Esophagus (tissue), 2 donors: ENCODE results near the gene ZGPAT. TPM values are rescaled to one million over a fixed set of nuclear protein-coding genes. Genes with fewer than 3 reads are reported as not detected.

ENCODE experiments used
- H3K27ac ChIP-seq, 2 donors: one replicate each; pipeline ENCODE4 v1.5.1; 2013; ENCODE audit warnings: low read depth in 2 of 2, mild to moderate bottlenecking in 2 of 2, inconsistent platforms in 1 of 2, low read length in 1 of 2, moderate library complexity in 1 of 2
- H3K27me3 ChIP-seq, 2 donors: one replicate each; pipeline ENCODE4 v1.6.1; 2013; ENCODE audit warnings: low read length in 2 of 2, control low read depth in 1 of 2, mild to moderate bottlenecking in 1 of 2; ENCODE audit not compliant: insufficient read depth in 2 of 2, control insufficient read depth in 1 of 2
- H3K36me3 ChIP-seq, 2 donors: one replicate each; pipeline ENCODE4 v1.6.1; 2013; ENCODE audit warnings: low read length in 1 of 2; ENCODE audit not compliant: control insufficient read depth in 2 of 2, insufficient read depth in 2 of 2
- H3K4me1 ChIP-seq, 2 donors: one replicate each; pipeline ENCODE4 v1.6.1; 2013; ENCODE audit warnings: low read length in 1 of 2; ENCODE audit not compliant: control insufficient read depth in 2 of 2, insufficient read depth in 2 of 2
- H3K4me3 ChIP-seq, 2 donors: one replicate each; pipeline ENCODE4 v1.5.1; 2013; ENCODE audit warnings: low read length in 2 of 2, mild to moderate bottlenecking in 2 of 2, low read depth in 1 of 2, moderate library complexity in 1 of 2
- H3K9me3 ChIP-seq, 2 donors: one replicate each; pipeline ENCODE4 v1.6.1; 2013; ENCODE audit warnings: mild to moderate bottlenecking in 2 of 2, low read depth in 1 of 2, low read length in 1 of 2, moderate library complexity in 1 of 2; ENCODE audit not compliant: control insufficient read depth in 2 of 2, insufficient read depth in 1 of 2
- WGBS, 2 donors: extraction: QIAGEN DNeasy Blood & Tissue Kit; methylation state at CpG; one replicate each; pipeline ENCODE4 v1.1.7; 2013; 5-methylcytosine and 5-hydroxymethylcytosine counted together
- polyA plus RNA-seq, 2 donors: library from polyadenylated mRNA; stranded (reverse); fragments of 200-250 nt; gene quantifications; one replicate each; pipeline ENCODE4 v1.2.3, GENCODE V29; 2013
- donor health status: healthy with polysubstance abuse.
- donor health status: Bipolar disorder and iron deficiency.

Gene ZGPAT
- polyA plus RNA-seq, 2 donors = 24.4 to 38.9 TPM

DNA sequence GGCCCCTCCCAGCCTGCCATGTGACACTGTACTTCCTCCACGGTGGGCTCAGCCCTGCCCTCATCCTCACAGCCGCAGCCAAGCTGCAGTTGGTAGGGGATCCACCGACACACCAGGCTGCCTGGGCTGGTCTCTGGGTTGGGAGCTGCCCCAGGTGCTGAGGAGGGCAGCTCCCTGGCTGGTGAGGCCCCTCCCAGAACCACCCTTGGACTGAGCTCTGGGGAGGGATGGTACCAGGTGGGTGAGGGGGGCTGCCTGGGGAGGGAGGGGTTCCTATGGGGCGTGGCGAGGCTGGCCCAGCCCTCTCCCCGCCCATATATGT, 11.6 kb upstream of the ZGPAT start:
- Histone ChIP-seq H3K36me3 (peaks cover 0 to 3% of the 10 kb centered on the region in 2 donors), H3K27me3 (no peaks in the 10 kb centered on the region), H3K27ac (peak overlapping the region in 1 of 2 donors; percentile 8), H3K4me3 (no peak overlapping the region), H3K4me1 (peaks cover 13 to 36% of the 10 kb centered on the region in 2 donors), H3K9me3 (no peaks in the 10 kb centered on the region)
- 11 to 23% methylated on average over 6 of the region's 6 CpGs for WGBS, 2 donors

DNA sequence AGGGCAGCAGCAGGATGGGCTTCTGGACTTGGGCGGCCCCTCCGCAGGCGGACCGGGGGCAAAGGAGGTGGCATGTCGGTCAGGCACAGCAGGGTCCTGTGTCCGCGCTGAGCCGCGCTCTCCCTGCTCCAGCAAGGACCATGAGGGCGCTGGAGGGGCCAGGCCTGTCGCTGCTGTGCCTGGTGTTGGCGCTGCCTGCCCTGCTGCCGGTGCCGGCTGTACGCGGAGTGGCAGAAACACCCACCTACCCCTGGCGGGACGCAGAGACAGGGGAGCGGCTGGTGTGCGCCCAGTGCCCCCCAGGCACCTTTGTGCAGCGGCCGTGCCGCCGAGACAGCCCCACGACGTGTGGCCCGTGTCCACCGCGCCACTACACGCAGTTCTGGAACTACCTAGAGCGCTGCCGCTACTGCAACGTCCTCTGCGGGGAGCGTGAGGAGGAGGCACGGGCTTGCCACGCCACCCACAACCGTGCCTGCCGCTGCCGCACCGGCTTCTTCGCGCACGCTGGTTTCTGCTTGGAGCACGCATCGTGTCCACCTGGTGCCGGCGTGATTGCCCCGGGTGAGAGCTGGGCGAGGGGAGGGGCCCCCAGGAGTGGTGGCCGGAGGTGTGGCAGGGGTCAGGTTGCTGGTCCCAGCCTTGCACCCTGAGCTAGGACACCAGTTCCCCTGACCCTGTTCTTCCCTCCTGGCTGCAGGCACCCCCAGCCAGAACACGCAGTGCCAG, 11.0 kb upstream of the ZGPAT start, which contains the start of gene TNFRSF6B:
Gene TNFRSF6B, plus strand, starts transcription at position 25 of the 729 bp plus-strand sequence. Its CDS starts 116 bp downstream, at position 141.
- H3K27ac ChIP-seq = peak within 1 kb of the TSS; percentile 8 to 43
- peak within 1 kb of the TSS; percentile 7 to 31 for H3K4me3 ChIP-seq
- no peaks in the 10 kb centered on the region for H3K9me3 ChIP-seq
- peaks cover 0 to 3% of the 10 kb centered on the region in 2 donors for H3K36me3 ChIP-seq
- H3K27me3 ChIP-seq = no peaks in the 10 kb centered on the region
- peaks cover 13 to 33% of the 10 kb centered on the region in 2 donors for H3K4me1 ChIP-seq
- WGBS, 2 donors = 11 to 15% methylated on average over 45 to 52 of the region's 52 CpGs

DNA sequence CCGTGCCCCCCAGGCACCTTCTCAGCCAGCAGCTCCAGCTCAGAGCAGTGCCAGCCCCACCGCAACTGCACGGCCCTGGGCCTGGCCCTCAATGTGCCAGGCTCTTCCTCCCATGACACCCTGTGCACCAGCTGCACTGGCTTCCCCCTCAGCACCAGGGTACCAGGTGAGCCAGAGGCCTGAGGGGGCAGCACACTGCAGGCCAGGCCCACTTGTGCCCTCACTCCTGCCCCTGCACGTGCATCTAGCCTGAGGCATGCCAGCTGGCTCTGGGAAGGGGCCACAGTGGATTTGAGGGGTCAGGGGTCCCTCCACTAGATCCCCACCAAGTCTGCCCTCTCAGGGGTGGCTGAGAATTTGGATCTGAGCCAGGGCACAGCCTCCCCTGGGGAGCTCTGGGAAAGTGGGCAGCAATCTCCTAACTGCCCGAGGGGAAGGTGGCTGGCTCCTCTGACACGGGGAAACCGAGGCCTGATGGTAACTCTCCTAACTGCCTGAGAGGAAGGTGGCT, 10.4 kb upstream of the ZGPAT start:
- Histone ChIP-seq H3K27ac (no peak overlapping the region), H3K4me3 (peak overlapping the region; percentile 7 to 31), H3K4me1 (peaks cover 13 to 30% of the 10 kb centered on the region in 2 donors), H3K36me3 (peaks cover 0 to 3% of the 10 kb centered on the region in 2 donors), H3K9me3 (no peaks in the 10 kb centered on the region), H3K27me3 (no peaks in the 10 kb centered on the region)
- 34 to 54% methylated on average over 6 to 7 of the region's 7 CpGs for WGBS, 2 donors

DNA sequence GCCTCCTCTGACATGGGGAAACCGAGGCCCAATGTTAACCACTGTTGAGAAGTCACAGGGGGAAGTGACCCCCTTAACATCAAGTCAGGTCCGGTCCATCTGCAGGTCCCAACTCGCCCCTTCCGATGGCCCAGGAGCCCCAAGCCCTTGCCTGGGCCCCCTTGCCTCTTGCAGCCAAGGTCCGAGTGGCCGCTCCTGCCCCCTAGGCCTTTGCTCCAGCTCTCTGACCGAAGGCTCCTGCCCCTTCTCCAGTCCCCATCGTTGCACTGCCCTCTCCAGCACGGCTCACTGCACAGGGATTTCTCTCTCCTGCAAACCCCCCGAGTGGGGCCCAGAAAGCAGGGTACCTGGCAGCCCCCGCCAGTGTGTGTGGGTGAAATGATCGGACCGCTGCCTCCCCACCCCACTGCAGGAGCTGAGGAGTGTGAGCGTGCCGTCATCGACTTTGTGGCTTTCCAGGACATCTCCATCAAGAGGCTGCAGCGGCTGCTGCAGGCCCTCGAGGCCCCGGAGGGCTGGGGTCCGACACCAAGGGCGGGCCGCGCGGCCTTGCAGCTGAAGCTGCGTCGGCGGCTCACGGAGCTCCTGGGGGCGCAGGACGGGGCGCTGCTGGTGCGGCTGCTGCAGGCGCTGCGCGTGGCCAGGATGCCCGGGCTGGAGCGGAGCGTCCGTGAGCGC, 9.8 kb upstream of the ZGPAT start:
- Histone ChIP-seq H3K9me3 (no peaks in the 10 kb centered on the region), H3K4me3 (no peak overlapping the region), H3K27ac (no peak overlapping the region), H3K36me3 (peaks cover 0 to 3% of the 10 kb centered on the region in 2 donors), H3K27me3 (no peaks in the 10 kb centered on the region), H3K4me1 (peaks cover 11 to 30% of the 10 kb centered on the region in 2 donors)
- WGBS, 2 donors = 61 to 73% methylated on average over 37 to 40 of the region's 40 CpGs

DNA sequence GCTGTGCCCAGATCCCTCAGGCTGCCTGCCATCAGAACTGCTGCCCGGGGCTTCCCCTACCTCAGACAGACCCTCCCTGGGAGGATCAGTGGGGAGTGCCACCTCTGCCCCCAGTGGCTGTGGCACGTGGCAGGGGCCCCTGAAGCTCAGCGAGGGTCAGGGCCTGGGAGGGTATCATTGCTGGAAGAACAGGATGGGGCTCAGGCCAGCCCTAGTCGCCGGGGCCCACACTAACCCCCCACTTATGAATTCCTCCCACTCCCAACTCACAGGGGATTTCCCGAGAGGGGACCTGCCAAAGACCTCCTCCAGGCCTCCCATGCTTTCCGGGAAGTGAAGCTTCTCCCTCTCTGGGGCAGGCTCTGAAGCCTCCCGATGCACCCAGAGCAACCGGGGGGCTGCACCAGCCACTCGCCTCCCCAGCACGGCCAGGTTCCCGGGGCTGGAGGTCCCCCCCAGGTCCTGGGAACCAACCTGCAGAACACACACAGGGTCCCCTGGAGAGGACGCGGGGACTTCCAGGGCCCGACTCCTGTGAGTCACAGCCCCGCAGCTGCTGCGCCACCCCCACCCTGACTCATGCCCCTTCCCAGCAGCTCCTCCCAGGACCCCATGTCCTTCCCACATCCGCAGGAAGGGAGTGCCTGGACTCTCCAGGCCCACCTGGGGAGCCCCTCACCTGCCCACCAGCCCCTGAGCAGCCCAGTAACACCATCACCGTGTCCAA, 8.9 kb upstream of the ZGPAT start:
- 13 to 34% methylated on average over 19 of the region's 19 CpGs for WGBS, 2 donors
- H3K4me1 ChIP-seq = peaks cover 11 to 30% of the 10 kb centered on the region in 2 donors
- peak overlapping the region; percentile 41 to 69 for H3K27ac ChIP-seq
- H3K9me3 ChIP-seq = no peaks in the 10 kb centered on the region
- no peaks in the 10 kb centered on the region for H3K27me3 ChIP-seq
- peaks cover 0 to 5% of the 10 kb centered on the region in 2 donors for H3K36me3 ChIP-seq
- H3K4me3 ChIP-seq = no peak overlapping the region

DNA sequence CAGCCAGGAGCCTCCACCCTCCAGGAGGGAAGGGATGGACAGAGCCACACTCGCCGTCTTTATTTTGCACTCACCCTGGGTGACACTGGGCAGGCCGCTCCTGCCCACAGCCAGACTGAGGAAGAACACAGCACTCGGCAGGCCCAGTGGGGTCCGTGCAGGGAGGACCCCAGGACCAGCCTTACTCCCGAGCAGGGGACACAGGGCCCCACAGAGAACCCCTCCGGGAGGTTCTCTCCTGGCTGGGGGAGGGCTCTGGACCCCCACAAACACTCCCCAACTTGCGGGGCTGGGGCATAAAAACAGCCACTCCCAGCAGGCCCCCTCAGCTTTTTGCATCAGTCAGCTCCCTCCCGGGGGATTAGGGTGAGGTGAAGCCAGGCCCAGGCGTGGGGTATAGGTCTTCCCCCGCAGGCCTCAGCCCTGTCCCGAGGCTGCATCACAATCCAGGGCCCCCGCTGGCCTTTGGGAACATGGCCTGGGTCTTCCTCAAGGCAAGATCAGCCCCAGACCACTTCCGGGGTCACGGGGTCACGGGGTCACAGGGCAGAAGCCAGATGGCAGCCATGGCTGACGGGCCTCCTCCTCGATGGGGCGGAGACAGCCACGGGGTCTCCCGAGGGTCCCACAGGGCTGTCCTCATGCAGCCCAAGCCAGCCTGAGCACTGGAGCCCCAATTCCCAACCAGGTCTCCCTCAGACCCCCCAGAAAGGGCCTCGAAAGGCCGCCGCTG, 8.2 kb upstream of the ZGPAT start:
- Histone ChIP-seq H3K9me3 (no peaks in the 10 kb centered on the region), H3K27ac (peak overlapping the region; percentile 41 to 69), H3K4me3 (no peak overlapping the region), H3K27me3 (no peaks in the 10 kb centered on the region), H3K36me3 (peaks cover 2 to 9% of the 10 kb centered on the region in 2 donors), H3K4me1 (peaks cover 11 to 30% of the 10 kb centered on the region in 2 donors)
- WGBS, 2 donors = 72 to 78% methylated on average over 23 to 24 of the region's 24 CpGs

DNA sequence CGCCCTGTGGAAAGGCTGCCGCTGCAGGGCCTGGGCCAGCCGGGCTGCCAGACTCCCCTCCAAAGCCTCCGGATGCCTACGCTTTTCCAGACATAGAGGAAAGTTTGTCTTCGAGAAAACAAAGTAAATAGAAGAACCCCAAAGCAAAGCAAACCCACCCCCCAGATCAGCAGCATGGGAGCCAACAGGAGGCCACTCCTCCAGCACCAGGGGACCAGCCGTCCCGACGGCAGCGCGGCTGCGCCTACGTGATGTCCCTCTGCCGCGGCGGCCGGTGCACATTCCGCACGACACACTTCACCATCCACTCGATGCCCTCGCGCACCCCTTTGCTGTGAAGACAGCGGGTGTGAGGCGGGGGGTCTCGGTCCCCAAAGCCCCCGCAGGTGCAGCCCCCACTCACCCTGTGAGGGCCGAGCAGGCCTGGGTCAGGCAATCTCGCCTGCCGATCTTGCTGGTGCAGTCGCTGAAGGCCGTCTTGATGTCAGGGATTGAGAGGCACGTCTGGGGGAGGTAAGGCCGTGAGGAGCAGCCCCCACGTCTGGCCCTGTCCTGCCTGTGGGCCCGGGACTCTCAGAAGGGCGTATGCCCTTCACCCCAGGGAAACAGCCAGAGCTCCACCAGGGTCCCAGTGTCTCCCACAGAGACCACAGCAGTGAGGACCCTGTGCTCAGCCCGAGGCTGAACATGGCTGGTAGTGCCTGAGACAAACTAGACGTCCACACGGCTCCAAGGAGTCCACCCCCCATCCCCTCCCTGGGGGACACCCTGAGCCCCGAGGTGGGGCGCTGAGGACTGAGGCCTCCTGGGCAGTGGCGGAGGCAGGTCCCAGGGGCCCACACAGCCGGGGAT, 7.4 kb upstream of the ZGPAT start:
- 87% methylated on average over 43 of the region's 43 CpGs for WGBS, 2 donors
- no peaks in the 10 kb centered on the region for H3K9me3 ChIP-seq
- no peak overlapping the region for H3K27ac ChIP-seq
- peaks cover 6 to 15% of the 10 kb centered on the region in 2 donors for H3K36me3 ChIP-seq
- no peaks in the 10 kb centered on the region for H3K27me3 ChIP-seq
- peaks cover 9 to 26% of the 10 kb centered on the region in 2 donors for H3K4me1 ChIP-seq
- no peak overlapping the region for H3K4me3 ChIP-seq

DNA sequence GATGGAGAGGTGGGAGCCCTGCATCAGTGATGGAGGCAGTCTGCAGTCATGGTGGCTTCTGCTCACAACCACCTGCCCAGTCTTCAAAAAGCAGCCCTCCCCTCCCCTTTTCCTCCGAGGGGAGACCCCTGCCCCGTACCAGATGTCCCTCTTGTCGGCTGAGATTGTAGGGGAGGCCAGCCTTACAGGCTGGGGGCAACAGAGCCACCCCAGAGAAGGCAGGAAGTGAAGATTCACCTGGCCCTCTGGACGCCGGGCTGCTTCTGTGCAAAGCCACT, 6.8 kb upstream of the ZGPAT start:
- 80 to 85% methylated on average over 4 to 5 of the region's 5 CpGs for WGBS, 2 donors
- Histone ChIP-seq H3K36me3 (peaks cover 6 to 18% of the 10 kb centered on the region in 2 donors), H3K27me3 (no peaks in the 10 kb centered on the region), H3K4me1 (peaks cover 5 to 23% of the 10 kb centered on the region in 2 donors), H3K4me3 (no peak overlapping the region), H3K9me3 (no peaks in the 10 kb centered on the region), H3K27ac (no peak overlapping the region)
